Stromal cell of bone marrow (primary cell): Measurements from ENCODE around the gene NR5A1.

Experiments used
- DNase-seq: peaks from one replicate; pipeline ENCODE4 v3.0.0-alpha.2; 2012; ENCODE audit warnings: low read depth

NR5A1 gene

DNA sequence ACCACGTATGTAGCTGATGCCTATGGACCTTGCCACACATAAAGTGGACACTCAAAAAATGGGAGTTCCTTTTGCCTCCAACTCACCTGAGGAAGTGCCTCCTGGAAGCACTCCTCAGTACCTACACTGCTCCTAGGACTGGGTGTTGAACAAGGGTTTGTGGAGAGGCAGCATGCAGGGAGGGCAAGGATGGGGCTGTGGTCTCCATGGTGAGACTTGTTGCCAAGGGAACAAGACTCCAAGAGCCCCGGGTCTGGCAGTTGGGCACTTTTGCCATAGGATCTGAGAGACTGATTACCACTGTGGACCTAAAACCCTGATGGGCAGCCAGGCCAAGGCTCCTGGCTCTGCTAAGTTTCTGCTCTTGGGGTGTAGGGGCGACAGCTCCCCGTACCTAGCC, 6.9 kb upstream of the NR5A1 start:
- no peak for DNase-seq

GRCh38 chr9:124513376-124513994, 6.3 kb upstream of the NR5A1 start:
- no peak for DNase-seq

- no peak for DNase-seq
Observed at GRCh38 chr9:124512806-124513204, 5.6 kb upstream of the NR5A1 start.

GRCh38 chr9:124511891-124512805, 4.9 kb upstream of the NR5A1 start:
- DNase-seq = no peak

DNA sequence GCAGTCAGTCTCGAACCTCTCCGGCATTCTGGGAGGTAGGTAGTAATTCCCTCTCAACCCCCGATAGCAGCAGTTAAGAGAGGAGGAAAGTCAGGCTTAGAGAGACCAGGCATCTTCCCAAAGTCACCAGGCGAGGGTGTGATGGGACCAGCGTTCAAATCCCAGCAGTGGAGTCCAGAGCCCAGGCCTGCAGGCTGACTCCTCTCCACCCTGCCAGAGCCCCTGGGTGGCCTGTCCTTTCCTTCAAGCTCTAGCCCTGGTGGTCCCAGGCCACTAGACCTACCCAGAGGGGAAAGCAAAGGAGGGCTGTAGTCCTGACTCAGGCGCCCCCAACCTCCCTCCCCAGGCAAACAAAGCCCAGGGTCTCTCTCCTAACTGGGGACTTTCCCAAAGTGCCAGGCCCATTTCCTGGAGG, 4.2 kb upstream of the NR5A1 start:
- no peak for DNase-seq

- no peak for DNase-seq
Observed at GRCh38 chr9:124510650-124511425, 3.6 kb upstream of the NR5A1 start.

- no peak for DNase-seq
Observed at GRCh38 chr9:124507880-124508423, 753 bp upstream of the NR5A1 start.

DNA sequence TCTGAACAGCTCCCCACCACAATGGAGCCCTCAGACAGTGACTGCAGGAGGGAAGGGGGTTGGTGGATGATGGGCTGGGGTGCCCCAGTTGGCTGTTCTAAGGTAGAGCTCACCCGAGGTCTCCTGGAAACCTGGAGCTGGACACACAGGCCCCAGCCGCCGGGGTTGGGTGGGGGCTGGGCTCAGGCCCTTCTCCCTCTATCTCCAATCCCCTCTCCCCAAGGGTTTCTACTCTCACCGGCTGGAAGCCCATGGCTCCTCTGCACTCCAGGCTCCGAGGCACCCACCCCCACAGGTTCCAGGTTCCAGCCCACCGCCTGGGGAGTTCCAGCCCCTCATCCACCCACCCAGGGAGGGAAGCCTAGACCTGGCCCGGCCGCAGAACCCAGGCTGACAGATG, 766 bp downstream of the NR5A1 start:
- DNase-seq = no peak

DNA sequence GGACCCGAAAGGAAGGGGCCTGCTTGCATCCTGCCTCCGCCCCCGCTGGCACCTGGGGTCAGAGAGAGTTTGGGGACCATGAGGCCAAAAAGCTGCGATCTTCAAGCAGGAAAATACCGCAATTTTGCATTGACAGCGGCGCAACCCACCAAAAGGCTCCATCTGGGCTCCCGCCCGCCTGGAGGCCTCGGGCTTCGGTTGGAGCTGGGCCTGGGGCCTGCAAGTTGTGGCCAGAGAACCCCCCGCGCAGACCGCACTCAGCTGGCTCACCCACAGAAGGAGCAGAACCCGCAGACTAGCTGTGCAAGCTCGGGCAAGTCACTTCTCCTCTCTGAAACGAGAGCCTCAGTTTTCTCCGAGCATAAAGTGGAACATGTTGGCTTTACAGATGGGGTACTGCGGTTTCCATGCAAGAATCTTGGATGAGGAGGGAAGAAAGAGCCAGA, 1.3 kb downstream of the NR5A1 start:
- DNase-seq = no peak

GRCh38 chr9:124505006-124505900, 1.9 kb downstream of the NR5A1 start:
- no peak for DNase-seq

GRCh38 chr9:124504530-124505005, 2.6 kb downstream of the NR5A1 start:
- DNase-seq = no peak

- no peak for DNase-seq
Observed at GRCh38 chr9:124503713-124504529, 3.3 kb downstream of the NR5A1 start.

GRCh38 chr9:124502711-124503702, 4.2 kb downstream of the NR5A1 start:
- DNase-seq = no peak

DNA sequence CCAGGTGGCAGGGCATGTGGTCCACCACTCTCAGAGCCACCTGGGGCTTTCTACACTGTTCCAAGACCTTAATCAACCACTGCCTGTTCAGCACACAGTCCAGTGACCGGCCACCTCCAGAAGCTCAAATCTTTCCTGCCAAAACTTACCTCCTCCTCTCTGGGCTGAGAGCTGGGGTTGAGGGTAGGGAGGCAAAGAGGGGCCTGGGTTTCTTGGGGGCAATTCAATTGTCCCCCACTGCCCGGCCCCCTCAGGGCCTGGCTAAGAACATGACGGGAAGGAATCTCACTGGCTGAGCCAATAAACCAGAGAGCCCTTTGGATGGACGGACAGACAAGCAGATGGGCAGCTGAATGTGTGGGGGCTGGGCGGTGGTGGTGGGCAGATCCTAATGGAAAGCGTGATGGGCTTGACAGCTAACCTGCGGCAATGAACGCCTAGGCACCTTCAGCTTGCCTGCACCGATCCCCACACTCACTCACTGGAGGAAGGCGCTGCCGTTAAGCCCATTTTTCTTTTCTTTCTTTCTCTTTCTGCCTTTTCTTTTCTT, 5.4 kb downstream of the NR5A1 start:
- DNase-seq = no peak

- DNase-seq = no peak
Observed at GRCh38 chr9:124500796-124501611, 6.2 kb downstream of the NR5A1 start.

- no peak for DNase-seq
Observed at GRCh38 chr9:124500028-124500795, 7.0 kb downstream of the NR5A1 start.

- DNase-seq = no peak
Observed at GRCh38 chr9:124499216-124499615, 8.0 kb downstream of the NR5A1 start.
